RWPE1 (cell line): Measurements from ENCODE around the gene ADAM22.

Source experiments
- CTCF ChIA-PET: fragments of 350-600 bp; sonication (Branson Sonifier 250); formaldehyde crosslinking; extraction: SDS; loops from one replicate; lab custom pipeline; 2021; lab: Yijun Ruan, JAX
- POLR2A ChIA-PET: fragments of 400-600 bp; formaldehyde crosslinking; extraction: SDS; loops from one replicate; lab custom pipeline; 2020; ENCODE audit warnings: antibody characterized with exemption; ENCODE audit not compliant: low non-redundant PET; lab: Yijun Ruan, JAX
- DNase-seq: peaks from one replicate; pipeline ENCODE4 v3.0.0; 2012; ENCODE audit warnings: low spot score
- H3K27ac ChIP-seq: fragments of 450-650 bp; 2 replicates; pipeline ENCODE4 v1.5.1; 2017
- TF ChIP-seq, protein P1 (sequence below): fragments of 450-650 bp; conservative IDR thresholded peaks from 2 replicates; pipeline ENCODE4 v1.5.1; 2017; ENCODE audit warnings: low read depth, mild to moderate bottlenecking

The ADAM22 gene

GRCh38 chr7:88012086-88012485 lies 78.0 kb downstream of the ADAM22 start:
- no peak for DNase-seq
- TF ChIP-seq, protein P1, sequence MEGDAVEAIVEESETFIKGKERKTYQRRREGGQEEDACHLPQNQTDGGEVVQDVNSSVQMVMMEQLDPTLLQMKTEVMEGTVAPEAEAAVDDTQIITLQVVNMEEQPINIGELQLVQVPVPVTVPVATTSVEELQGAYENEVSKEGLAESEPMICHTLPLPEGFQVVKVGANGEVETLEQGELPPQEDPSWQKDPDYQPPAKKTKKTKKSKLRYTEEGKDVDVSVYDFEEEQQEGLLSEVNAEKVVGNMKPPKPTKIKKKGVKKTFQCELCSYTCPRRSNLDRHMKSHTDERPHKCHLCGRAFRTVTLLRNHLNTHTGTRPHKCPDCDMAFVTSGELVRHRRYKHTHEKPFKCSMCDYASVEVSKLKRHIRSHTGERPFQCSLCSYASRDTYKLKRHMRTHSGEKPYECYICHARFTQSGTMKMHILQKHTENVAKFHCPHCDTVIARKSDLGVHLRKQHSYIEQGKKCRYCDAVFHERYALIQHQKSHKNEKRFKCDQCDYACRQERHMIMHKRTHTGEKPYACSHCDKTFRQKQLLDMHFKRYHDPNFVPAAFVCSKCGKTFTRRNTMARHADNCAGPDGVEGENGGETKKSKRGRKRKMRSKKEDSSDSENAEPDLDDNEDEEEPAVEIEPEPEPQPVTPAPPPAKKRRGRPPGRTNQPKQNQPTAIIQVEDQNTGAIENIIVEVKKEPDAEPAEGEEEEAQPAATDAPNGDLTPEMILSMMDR: no peak
- POLR2A ChIA-PET: no interaction called here
- H3K27ac ChIP-seq: no peak overlapping the region
- CTCF ChIA-PET: no interaction called here

- TF ChIP-seq, protein P1: no peak
- ChIA-PET POLR2A (no interaction called here), CTCF (no interaction called here)
- H3K27ac ChIP-seq: no peak overlapping the region
- no peak for DNase-seq
Observed at GRCh38 chr7:88013981-88014380, 79.9 kb downstream of the ADAM22 start.

GRCh38 chr7:88014581-88014980 lies 80.5 kb downstream of the ADAM22 start:
- DNase-seq: no peak
- TF ChIP-seq, protein P1: no peak
- CTCF ChIA-PET: interaction anchor here (0.6 to 1.4 kb wide), 2 partner anchors 9 to 28 kb away, joined by 3 read pairs; no protein-coding TSS in a partner anchor
- POLR2A ChIA-PET: no interaction called here
- H3K27ac ChIP-seq: no peak overlapping the region

GRCh38 chr7:88015309-88015708 lies 81.3 kb downstream of the ADAM22 start:
- CTCF ChIA-PET: interaction anchor here (0.6 to 1.4 kb wide), 2 partner anchors 10 to 29 kb away, joined by 3 read pairs; no protein-coding TSS in a partner anchor
- TF ChIP-seq, protein P1: no peak
- DNase-seq: no peak
- no peak overlapping the region for H3K27ac ChIP-seq
- POLR2A ChIA-PET: no interaction called here

- CTCF ChIA-PET: no interaction called here
- TF ChIP-seq, protein P1: no peak
- no peak overlapping the region for H3K27ac ChIP-seq
- POLR2A ChIA-PET: no interaction called here
- DNase-seq: no peak
Observed at GRCh38 chr7:88018501-88018900, 84.5 kb downstream of the ADAM22 start.

DNA sequence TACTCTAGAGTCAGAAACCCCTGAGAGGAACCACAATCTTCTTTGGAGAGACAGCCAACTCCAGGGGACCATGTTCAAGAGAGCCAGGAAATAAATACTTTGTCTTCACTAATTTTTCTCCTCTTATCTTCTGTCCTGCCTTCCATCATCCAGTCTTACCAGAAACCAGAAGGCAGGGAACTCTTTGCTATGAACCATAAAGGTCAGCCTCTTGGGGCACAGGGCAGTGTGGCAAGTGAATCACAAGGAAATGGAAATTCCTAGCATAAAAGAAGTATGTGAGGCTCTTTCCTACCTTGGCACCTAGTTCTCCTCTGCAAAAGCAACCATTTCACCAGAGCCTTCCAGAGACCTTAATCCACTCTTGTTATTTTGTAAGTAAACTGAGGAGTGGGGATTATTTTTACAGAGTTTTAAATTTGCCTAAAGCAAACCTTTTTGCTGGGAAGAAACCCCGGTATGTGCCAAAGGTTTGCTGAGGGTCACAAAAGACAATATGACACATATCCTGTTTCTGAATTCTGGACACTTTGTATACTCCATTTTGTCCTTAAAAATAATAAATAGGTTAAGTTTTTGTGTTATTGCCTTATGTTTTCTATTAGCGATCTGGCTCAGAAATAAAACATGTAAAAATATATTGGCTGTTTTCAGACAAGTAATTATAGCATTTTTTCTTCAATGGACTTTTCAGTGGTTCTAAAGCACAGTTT lies 87.1 kb downstream of the ADAM22 start:
- DNase-seq: no peak
- ChIA-PET POLR2A (no interaction called here), CTCF (interaction anchor here (0.6 kb wide), 1 partner anchor 1068 kb away, joined by 3 read pairs; no protein-coding TSS in a partner anchor)
- TF ChIP-seq, protein P1: no peak
- no peak overlapping the region for H3K27ac ChIP-seq
